SU-DHL-6 (cell line): ENCODE results near the gene FERMT2.

Experiments
- H2AFZ ChIP-seq: fragments of 200-600 bp; sonication (generic); 2 replicates; pipeline ENCODE4 v1.6.1; 2014; ENCODE audit warnings: low read depth, mild to moderate bottlenecking, moderate library complexity, mixed read lengths, antibody characterized with exemption, low read length; ENCODE audit not compliant: severe bottlenecking
- H3F3A ChIP-seq: fragments of 200-600 bp; shearing (Covaris generic); 2 replicates; pipeline ENCODE4 v1.6.0; 2016; ENCODE audit warnings: antibody characterized with exemption, mild to moderate bottlenecking; ENCODE audit not compliant: insufficient read depth
- H3K27ac ChIP-seq: fragments of 200-600 bp; sonication (generic); 2 replicates; pipeline ENCODE4 v1.5.1; 2016; ENCODE audit warnings: low read depth, mild to moderate bottlenecking, low read length, moderate library complexity, mixed read lengths
- H3K27me3 ChIP-seq: fragments of 200-600 bp; sonication (generic), shearing (Covaris generic); 2 replicates; pipeline ENCODE4 v1.6.0; 2014; ENCODE audit warnings: mild to moderate bottlenecking, low read length
- H3K36me3 ChIP-seq: fragments of 200-600 bp; sonication (generic); 2 replicates; pipeline ENCODE4 v1.6.1; 2014; ENCODE audit warnings: mild to moderate bottlenecking, low read length, mixed read lengths
- H3K4me2 ChIP-seq: fragments of 300-600, 200-600 bp; shearing (Covaris generic), sonication (generic); 2 replicates; pipeline ENCODE4 v1.6.0; 2014; ENCODE audit warnings: low read length, low read depth, mild to moderate bottlenecking; ENCODE audit not compliant: poor library complexity, severe bottlenecking
- H3K4me3 ChIP-seq: fragments of 200-600 bp; sonication (generic); 2 replicates; pipeline ENCODE4 v1.5.1; 2014; ENCODE audit warnings: antibody characterized with exemption, low read length, mild to moderate bottlenecking, mixed read lengths; ENCODE audit not compliant: insufficient read depth, poor library complexity, severe bottlenecking
- H3K79me2 ChIP-seq: fragments of 200-600 bp; sonication (generic); 2 replicates; pipeline ENCODE4 v1.6.1; 2014; ENCODE audit warnings: mild to moderate bottlenecking, low read length, moderate library complexity; ENCODE audit not compliant: insufficient read depth
- H3K9ac ChIP-seq: fragments of 200-600 bp; sonication (generic); 2 replicates; pipeline ENCODE4 v1.7.0; 2014; ENCODE audit warnings: mild to moderate bottlenecking, low read length
- H3K9me2 ChIP-seq: fragments of 200-600 bp; sonication (generic); replicated peaks from 2 replicates; pipeline ENCODE4 v1.6.1; 2014; ENCODE audit warnings: low read length; ENCODE audit not compliant: insufficient read depth
- H3K9me3 ChIP-seq: fragments of 200-600 bp; sonication (generic); 2 replicates; pipeline ENCODE4 v1.6.1; 2014; ENCODE audit warnings: low read length, mixed read lengths; ENCODE audit not compliant: insufficient read depth
- H4K20me1 ChIP-seq: fragments of 200-600 bp; sonication (generic); 2 replicates; pipeline ENCODE4 v1.6.1; 2014; ENCODE audit warnings: low read depth, mild to moderate bottlenecking, antibody characterized with exemption, low read length, moderate library complexity, mixed read lengths
- CTCF ChIP-seq: fragments of 200-600 bp; sonication (generic); IDR thresholded peaks from one replicate; pipeline ENCODE4 v1.5.1; 2017; ENCODE audit warnings: antibody characterized with exemption, mild to moderate bottlenecking, low read length, moderate library complexity; ENCODE audit not compliant: insufficient read depth, poor library complexity, severe bottlenecking
- EZH2phosphoT487 ChIP-seq: fragments of 200-600 bp; sonication (generic), shearing (Covaris generic); conservative IDR thresholded peaks from 2 replicates; pipeline ENCODE4 v1.6.1; 2018; ENCODE audit warnings: mild to moderate bottlenecking, antibody characterized with exemption, low read length, moderate library complexity, mixed read lengths

FERMT2 gene

GRCh38 chr14:52987514-52987913 lies 36.7 kb upstream of the FERMT2 start:
- Histone ChIP-seq H3K27me3 (no peaks in the 10 kb centered on the region), H3K9ac (no peak overlapping the region), H3K4me2 (no peak overlapping the region), H3K27ac (no peak overlapping the region), H3F3A (no peaks in the 10 kb centered on the region), H3K36me3 (no peaks in the 10 kb centered on the region), H3K79me2 (no peaks in the 10 kb centered on the region), H3K9me3 (no peaks in the 10 kb centered on the region), H4K20me1 (no peaks in the 10 kb centered on the region), H2AFZ (no peak overlapping the region), H3K9me2 (no peaks in the 10 kb centered on the region), H3K4me3 (no peak overlapping the region)
- TF ChIP-seq EZH2phosphoT487, result no peak
- no peak for TF ChIP-seq CTCF

- H2AFZ ChIP-seq, result no peak overlapping the region
- no peak overlapping the region for H3K27ac ChIP-seq
- H3K27me3 ChIP-seq, result no peaks in the 10 kb centered on the region
- no peaks in the 10 kb centered on the region for H3K36me3 ChIP-seq
- H3F3A ChIP-seq, result no peaks in the 10 kb centered on the region
- H3K9me2 ChIP-seq, result no peaks in the 10 kb centered on the region
- no peaks in the 10 kb centered on the region for H4K20me1 ChIP-seq
- no peaks in the 10 kb centered on the region for H3K9me3 ChIP-seq
- H3K4me3 ChIP-seq, result no peak overlapping the region
- no peak for TF ChIP-seq CTCF
- no peak for TF ChIP-seq EZH2phosphoT487
- no peak overlapping the region for H3K9ac ChIP-seq
- H3K4me2 ChIP-seq, result no peak overlapping the region
- no peaks in the 10 kb centered on the region for H3K79me2 ChIP-seq
Observed at GRCh38 chr14:52987042-52987441, 36.2 kb upstream of the FERMT2 start.

- no peak overlapping the region for H3K9ac ChIP-seq
- H3K4me2 ChIP-seq, result no peak overlapping the region
- H3K4me3 ChIP-seq, result no peak overlapping the region
- H4K20me1 ChIP-seq, result no peaks in the 10 kb centered on the region
- no peaks in the 10 kb centered on the region for H3K36me3 ChIP-seq
- TF ChIP-seq EZH2phosphoT487, result no peak
- TF ChIP-seq CTCF, result no peak
- H2AFZ ChIP-seq, result no peak overlapping the region
- H3F3A ChIP-seq, result no peaks in the 10 kb centered on the region
- H3K9me2 ChIP-seq, result no peaks in the 10 kb centered on the region
- no peaks in the 10 kb centered on the region; the same call in 1 of the 2 replicates for H3K27me3 ChIP-seq
- H3K79me2 ChIP-seq, result no peaks in the 10 kb centered on the region
- H3K27ac ChIP-seq, result no peak overlapping the region
- H3K9me3 ChIP-seq, result no peaks in the 10 kb centered on the region
Observed at GRCh38 chr14:52977798-52978197, 26.9 kb upstream of the FERMT2 start.

- Histone ChIP-seq H3K9me2 (no peaks in the 10 kb centered on the region), H3K27me3 (no peaks in the 10 kb centered on the region; the same call in 1 of the 2 replicates), H3K79me2 (no peaks in the 10 kb centered on the region), H3K27ac (no peak overlapping the region), H4K20me1 (no peaks in the 10 kb centered on the region), H2AFZ (no peak overlapping the region), H3K36me3 (no peaks in the 10 kb centered on the region), H3K9me3 (no peaks in the 10 kb centered on the region), H3K4me2 (no peak overlapping the region), H3F3A (no peaks in the 10 kb centered on the region), H3K4me3 (no peak overlapping the region), H3K9ac (no peak overlapping the region)
- TF ChIP-seq CTCF (no peak), EZH2phosphoT487 (no peak)
Observed at GRCh38 chr14:52974406-52974805, 23.6 kb upstream of the FERMT2 start.
